H1 (cell line): ENCODE results near the gene PPP1CA. TPM values are rescaled to one million over a fixed set of nuclear protein-coding genes. Genes with fewer than 3 reads are reported as not detected.

ENCODE experiments used
- CTCF ChIA-PET: fragments of 300-600 bp; sonication (Branson Sonifier 250); formaldehyde crosslinking; loops from one replicate; lab custom pipeline; 2021; ENCODE audit not compliant: partially characterized antibody; lab: Charles Lee
- POLR2A ChIA-PET: fragments of 300-600 bp; sonication (Branson Sonifier 250); formaldehyde crosslinking; loops from one replicate; lab custom pipeline; 2021; ENCODE audit warnings: inconsistent platforms; ENCODE audit not compliant: partially characterized antibody; lab: Charles Lee
- DNase-seq, 2 experiments: peaks; one replicate each; pipeline versions ENCODE4 v3.0.0 to v3.0.0-alpha.2; 2010 to 2022; ENCODE audit warnings: low spot score in 2 of 2, low read depth in 1 of 2, mixed read lengths in 1 of 2
- FAIRE-seq: peaks from 2 replicates; lab custom pipeline; 2011; peaks lifted over from hg19 to GRCh38; lab: Jason Lieb, UNC
- H2AFZ ChIP-seq: 2 replicates; pipeline ENCODE4 v1.8.1; 2012; ENCODE audit warnings: low read length, inconsistent platforms
- H2AK5ac ChIP-seq: 2 replicates; pipeline ENCODE4 v1.6.1; 2013; ENCODE audit warnings: low read depth, low read length
- H2BK120ac ChIP-seq: replicated peaks from 2 replicates; pipeline ENCODE3; 2013; ENCODE audit warnings: low read depth, low read length, inconsistent platforms
- H2BK12ac ChIP-seq: 2 replicates; pipeline ENCODE4 v1.6.1; 2013; ENCODE audit warnings: low read depth, low read length
- H2BK15ac ChIP-seq: 2 replicates; pipeline ENCODE4 v1.6.1; 2013; ENCODE audit warnings: low read length
- H2BK20ac ChIP-seq: 2 replicates; pipeline ENCODE4 v1.6.1; 2013; ENCODE audit warnings: low read length
- H2BK5ac ChIP-seq: 2 replicates; pipeline ENCODE4 v1.6.1; 2013; ENCODE audit warnings: low read depth, low read length
- H3K14ac ChIP-seq: 2 replicates; pipeline ENCODE4 v1.6.1; 2013; ENCODE audit warnings: inconsistent platforms; ENCODE audit not compliant: insufficient read length
- H3K18ac ChIP-seq: 2 replicates; pipeline ENCODE4 v1.6.1; 2013; ENCODE audit warnings: low read length; ENCODE audit errors: extremely low read depth
- H3K23ac ChIP-seq: 2 replicates; pipeline ENCODE4 v1.6.1; 2013; ENCODE audit warnings: inconsistent platforms; ENCODE audit not compliant: insufficient read length
- H3K23me2 ChIP-seq: 2 replicates; pipeline ENCODE4 v1.6.1; 2013; ENCODE audit warnings: low read depth, low read length
- H3K27ac ChIP-seq: 2 replicates; pipeline ENCODE4 v1.6.1; 2011; ENCODE audit warnings: low read depth, low read length, inconsistent platforms
- H3K27me3 ChIP-seq, 4 experiments: replicated peaks in 1 of 4; 1 replicate in 1 of 4; 2 replicates in 3 of 4; pipeline versions ENCODE4 v1.6.1 to v1.8.1; 2011 to 2013; ENCODE audit warnings: low read length in 3 of 4, mild to moderate bottlenecking in 3 of 4, inconsistent platforms in 2 of 4, mixed read lengths in 2 of 4, moderate library complexity in 1 of 4; ENCODE audit not compliant: control insufficient read depth in 3 of 4, insufficient read depth in 3 of 4; ENCODE audit errors: extremely low read depth in 1 of 4
- H3K36me3 ChIP-seq, 4 experiments: 2 replicates each; pipeline versions ENCODE4 v1.6.1 to v1.8.1; 2011 to 2013; ENCODE audit warnings: mild to moderate bottlenecking in 4 of 4, low read length in 3 of 4, moderate library complexity in 2 of 4, control low read depth in 1 of 4, inconsistent platforms in 1 of 4; ENCODE audit not compliant: insufficient read depth in 4 of 4, control insufficient read depth in 2 of 4
- H3K4ac ChIP-seq: replicated peaks from 2 replicates; pipeline ENCODE3; 2013; ENCODE audit warnings: low read length, low read depth, mixed read lengths, inconsistent platforms; ENCODE audit not compliant: insufficient read length
- H3K4me1 ChIP-seq, 4 experiments: replicated peaks in 1 of 4; 1 replicate in 1 of 4; 2 replicates in 3 of 4; pipeline versions ENCODE4 v1.6.1 to v1.8.1; 2011 to 2013; ENCODE audit warnings: low read length in 3 of 4, inconsistent platforms in 2 of 4, mixed read lengths in 1 of 4; ENCODE audit not compliant: insufficient read depth in 4 of 4, control insufficient read depth in 3 of 4
- H3K4me2 ChIP-seq, 2 experiments: 2 replicates each; pipeline versions ENCODE4 v1.6.1 to v1.8.1; 2011 to 2013; ENCODE audit warnings: low read depth in 2 of 2, low read length in 2 of 2, control low read depth in 1 of 2, inconsistent platforms in 1 of 2, mild to moderate bottlenecking in 1 of 2; ENCODE audit not compliant: insufficient read depth in 1 of 2
- H3K4me3 ChIP-seq, 4 experiments: fragments of 200-600, 300-600 bp in 1 of 4; sonication (generic), shearing (Covaris generic), sonication (Bioruptor Twin) in 1 of 4; 2 replicates each; pipeline versions ENCODE4 v1.5.1 to v1.8.1; 2011 to 2016; ENCODE audit warnings: low read length in 4 of 4, low read depth in 3 of 4, control low read depth in 2 of 4, inconsistent platforms in 2 of 4, mild to moderate bottlenecking in 2 of 4, mixed read lengths in 1 of 4, moderate library complexity in 1 of 4; ENCODE audit not compliant: insufficient read depth in 2 of 4; ENCODE audit errors: extremely low read depth in 1 of 4
- H3K56ac ChIP-seq: replicated peaks from 2 replicates; pipeline ENCODE3; 2013; ENCODE audit warnings: low read depth, mild to moderate bottlenecking, mixed read lengths, low read length, inconsistent platforms; ENCODE audit not compliant: insufficient read length
- H3K79me1 ChIP-seq: 2 replicates; pipeline ENCODE4 v1.6.1; 2013; ENCODE audit warnings: low read depth, low read length, control low read depth
- H3K79me2 ChIP-seq, 2 experiments: 2 replicates each; pipeline versions ENCODE4 v1.6.1 to v1.8.1; 2012 to 2013; ENCODE audit warnings: low read length in 2 of 2, mild to moderate bottlenecking in 2 of 2, inconsistent platforms in 1 of 2; ENCODE audit not compliant: insufficient read depth in 2 of 2, control insufficient read depth in 1 of 2
- H3K9ac ChIP-seq, 4 experiments: replicated peaks in 1 of 4; 1 replicate in 1 of 4; 2 replicates in 3 of 4; pipeline versions ENCODE4 v1.6.1 to v1.8.1; 2011 to 2013; ENCODE audit warnings: low read depth in 3 of 4, low read length in 3 of 4, control low read depth in 2 of 4, mild to moderate bottlenecking in 2 of 4, moderate library complexity in 2 of 4, inconsistent platforms in 1 of 4; ENCODE audit errors: extremely low read depth in 1 of 4
- H3K9me3 ChIP-seq, 2 experiments: 2 replicates each; pipeline versions ENCODE4 v1.6.1 to v1.8.1; 2012 to 2013; ENCODE audit warnings: mild to moderate bottlenecking in 2 of 2, moderate library complexity in 2 of 2, control low read depth in 1 of 2, inconsistent platforms in 1 of 2, low read depth in 1 of 2, low read length in 1 of 2, mixed read lengths in 1 of 2; ENCODE audit not compliant: insufficient read depth in 2 of 2
- H4K20me1 ChIP-seq, 2 experiments: replicated peaks in 1 of 2; 2 replicates each; pipeline versions ENCODE3 to v1.8.1; 2011 to 2013; ENCODE audit warnings: inconsistent platforms in 2 of 2, low read length in 2 of 2, mild to moderate bottlenecking in 1 of 2; ENCODE audit not compliant: insufficient read depth in 2 of 2, control insufficient read depth in 1 of 2
- H4K5ac ChIP-seq: 2 replicates; pipeline ENCODE4 v1.6.1; 2013; ENCODE audit warnings: low read length, low read depth, mixed read lengths, inconsistent platforms; ENCODE audit not compliant: insufficient read length
- H4K8ac ChIP-seq: 2 replicates; pipeline ENCODE4 v1.8.0; 2013; ENCODE audit warnings: mild to moderate bottlenecking, moderate library complexity, low read length, inconsistent platforms; ENCODE audit not compliant: insufficient read depth; ENCODE audit errors: extremely low read depth
- H4K91ac ChIP-seq: replicated peaks from 2 replicates; pipeline ENCODE3; 2013; ENCODE audit warnings: low read length, mixed read lengths, inconsistent platforms; ENCODE audit not compliant: insufficient read length
- ASH2L ChIP-seq: fragments of 200-600, 300-600 bp; sonication (generic); IDR thresholded peaks from one replicate; pipeline ENCODE4 v1.7.1; 2017; ENCODE audit warnings: low read length
- BCL11A ChIP-seq, 2 experiments: IDR thresholded peaks; one replicate each; pipeline ENCODE4 v1.6.1; 2011; ENCODE audit warnings: low read depth in 2 of 2, low read length in 2 of 2, mild to moderate bottlenecking in 2 of 2
- CBX5 ChIP-seq: fragments of 300-800, 300-1000 bp; sonication (generic); IDR thresholded peaks from 2 replicates; pipeline ENCODE4 v1.7.1; 2016; ENCODE audit warnings: antibody characterized with exemption, low read length, low read depth
- CBX8 ChIP-seq: fragments of 300-800, 300-1000 bp; sonication (generic); IDR thresholded peaks from 2 replicates; pipeline ENCODE4 v1.7.1; 2016; ENCODE audit warnings: low read depth, low read length, borderline replicate concordance
- E2F6 ChIP-seq: IDR thresholded peaks from 2 replicates; pipeline ENCODE4 v1.6.1; 2012; ENCODE audit warnings: inconsistent platforms
- JUN ChIP-seq: IDR thresholded peaks from 2 replicates; pipeline ENCODE4 v1.6.1; 2011; ENCODE audit warnings: low read depth, mild to moderate bottlenecking, improper control_type of control experiment, low read length
- RBBP5 ChIP-seq: IDR thresholded peaks from 2 replicates; pipeline ENCODE4 v1.7.1; 2012; ENCODE audit warnings: low read depth, mild to moderate bottlenecking, inconsistent platforms, low read length, moderate library complexity, borderline replicate concordance
- RFX5 ChIP-seq: IDR thresholded peaks from 2 replicates; pipeline ENCODE4 v1.6.1; 2011; ENCODE audit warnings: low read depth, low read length, improper control_type of control experiment, borderline replicate concordance
- RXRA ChIP-seq: IDR thresholded peaks from 2 replicates; pipeline ENCODE4 v1.6.1; 2011; ENCODE audit warnings: low read depth, mild to moderate bottlenecking, low read length, moderate library complexity; ENCODE audit not compliant: insufficient read depth
- TCF12 ChIP-seq: IDR thresholded peaks from 2 replicates; pipeline ENCODE4 v1.6.1; 2011; ENCODE audit warnings: low read depth, mild to moderate bottlenecking, low read length
- WGBS, 2 experiments: shearing (Covaris generic) in 1 of 2; methylation state at CpG; one replicate each; pipeline versions ENCODE4 v1.1.6 to v1.1.7; 2013 to 2015; ENCODE audit warnings: low lambda C conversion rate in 2 of 2, mixed read lengths in 2 of 2, inconsistent platforms in 1 of 2, low coverage in 1 of 2, missing lambda C conversion rate in 1 of 2; ENCODE audit not compliant: insufficient replicate concordance in 2 of 2, insufficient coverage in 1 of 2, insufficient read length in 1 of 2; ENCODE audit errors: extremely low coverage in 1 of 2, missing lambda C conversion rate in 1 of 2; 5-methylcytosine and 5-hydroxymethylcytosine counted together
- polyA plus RNA-seq, 7 experiments: library from polyadenylated mRNA; depleted of rRNA in 3 of 7; stranded (reverse) in 5 of 7; unstranded in 2 of 7; fragments of >200 nt in 5 of 7; fragments of 200-250 nt in 2 of 7; gene quantifications; 1 replicate in 5 of 7; 2 replicates in 1 of 7; 4 replicates in 1 of 7; pipeline versions ENCODE4 v1.2.1 to v1.2.3, GENCODE V29; 2011 to 2013; ENCODE audit warnings: missing spikeins in 2 of 7, mixed read lengths in 2 of 7
- total RNA-seq: library from RNA; stranded (reverse); fragmentation: NEBNext Ultra II Directional; extraction: Animal tissue kit (Norgen Biotek cat#: 25700); gene quantifications from 2 replicates; pipeline ENCODE4 v1.2.1, GENCODE V29; 2021

The PPP1CA gene
- total and polyA plus RNA-seq, 2 of the 8 experiments (the other 6 are each of a cell fraction or from before 2014, with no cell fraction given), result 198 to 359 TPM

- Histone ChIP-seq H2BK5ac (peak within 1 kb of the TSS; percentile 35; the same call in 1 of the 2 replicates), H3K4me1 (peaks cover 0 to 12% (median 7%) of the 10 kb centered on the region in 4 experiments; a peak in 4 of 7 replicates), H3K18ac (peak within 1 kb of the TSS; percentile 87), H3K36me3 (peaks cover 0 to 4% (median 0%) of the 10 kb centered on the region in 4 experiments; a peak in 2 of 8 replicates), H3K79me1 (0 out of 2 replicates have a peak, but pooled peaks cover 2% of the 10 kb centered on the region), H4K5ac (peak within 1 kb of the TSS; percentile 77), H2AK5ac (no peak within 1 kb of the TSS), H3K9me3 (no peaks in the 10 kb centered on the region), H3K27me3 (no peaks in the 10 kb centered on the region; a peak in 2 of 7 replicates), H2BK12ac (0 out of 2 replicates have a peak within 1 kb of the TSS, but pooled peaks have one; percentile 27), H3K23ac (no peak within 1 kb of the TSS), H3K4me2 (peak within 1 kb of the TSS; percentile 65 to 86), H4K91ac (peak within 1 kb of the TSS; percentile 76), H3K27ac (peak within 1 kb of the TSS; percentile 35; the same call in 1 of the 2 replicates), H3K79me2 (no peaks in the 10 kb centered on the region), H3K14ac (no peak within 1 kb of the TSS), H3K56ac (peak within 1 kb of the TSS; percentile 80), H3K9ac (peak within 1 kb of the TSS; percentile 67 to 84 (median 70)), H3K4me3 (peak within 1 kb of the TSS; percentile 63 to 88 (median 69)), H3K23me2 (peaks cover 13% of the 10 kb centered on the region), H2BK120ac (peak within 1 kb of the TSS; percentile 28), H2AFZ (no peak within 1 kb of the TSS), H4K20me1 (peaks cover 0 to 5% of the 10 kb centered on the region in 2 experiments), H3K4ac (no peak within 1 kb of the TSS), H4K8ac (peak within 1 kb of the TSS; percentile 89), H2BK15ac (no peak within 1 kb of the TSS; the same call in 1 of the 2 replicates), H2BK20ac (no peak within 1 kb of the TSS)
- DNase-seq, result peak; percentile 67 to 91
- no peak for FAIRE-seq
- ChIA-PET POLR2A (interaction anchor here (0.7 to 3.3 kb wide), 18 partner anchors 10 to 76 kb away, joined by 3 to 31 read pairs (median 4); partner anchors contain the start of genes POLD4, PPP1CA and TBC1D10C), CTCF (interaction anchor here (1.0 to 34.8 kb wide), 12 partner anchors 10 to 189 kb away, joined by 3 to 1305 read pairs (median 4); partner anchors contain the start of genes AIP, CLCF1, POLD4 and PPP1CA)
- 1% methylated on average over 55 of the region's 75 CpGs; no CpG with 5 or more reads in 1 of the 2 experiments for WGBS, 2 experiments
- TF ChIP-seq RXRA, result no peak
- peak; percentile 98 for TF ChIP-seq E2F6
- TF ChIP-seq TCF12, result 0 out of 2 replicates have a peak, but pooled peaks have one; percentile 57
- no peak for TF ChIP-seq RFX5
- TF ChIP-seq CBX5, result no peak
- no peak for TF ChIP-seq RBBP5
- TF ChIP-seq JUN, result no peak
- TF ChIP-seq ASH2L, result peak; percentile 27
- TF ChIP-seq CBX8, result no peak
- no peak for TF ChIP-seq BCL11A (IDR thresholded peaks at IDR 0.05; ENCODE audit: low read depth in 2 of 2, low read length in 2 of 2)
Observed at GRCh38 chr11:67391304-67392182, 10.1 kb downstream of the PPP1CA start, which contains the start of gene RAD9A. Gene RAD9A, plus strand, starts transcription at chr11:67391986. Its CDS starts 59 bp downstream, at chr11:67392045.
